ENCODE measurements around the gene ZBTB16.

DNA sequence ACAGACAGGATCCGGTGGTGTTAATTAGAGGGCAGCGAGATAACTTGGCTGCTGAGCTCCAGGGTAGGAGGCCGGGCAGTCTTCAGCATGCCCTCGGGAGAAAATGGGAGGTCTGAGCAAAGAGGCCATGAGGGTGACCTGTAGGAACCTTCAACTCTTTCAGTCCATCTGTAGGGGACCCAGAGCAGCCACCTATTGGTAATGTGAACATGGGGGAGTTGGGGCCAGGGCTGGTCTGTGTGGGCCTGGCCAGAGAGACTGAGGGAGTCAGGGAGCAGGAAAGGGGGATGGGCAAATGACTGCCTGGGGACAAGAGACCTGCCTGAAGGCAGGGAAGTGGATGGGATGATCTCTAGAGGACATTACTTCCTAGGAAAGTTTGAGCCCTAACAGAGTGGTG is 135.6 kb downstream of the ZBTB16 start:
- TF ChIP-seq, protein P1, sequence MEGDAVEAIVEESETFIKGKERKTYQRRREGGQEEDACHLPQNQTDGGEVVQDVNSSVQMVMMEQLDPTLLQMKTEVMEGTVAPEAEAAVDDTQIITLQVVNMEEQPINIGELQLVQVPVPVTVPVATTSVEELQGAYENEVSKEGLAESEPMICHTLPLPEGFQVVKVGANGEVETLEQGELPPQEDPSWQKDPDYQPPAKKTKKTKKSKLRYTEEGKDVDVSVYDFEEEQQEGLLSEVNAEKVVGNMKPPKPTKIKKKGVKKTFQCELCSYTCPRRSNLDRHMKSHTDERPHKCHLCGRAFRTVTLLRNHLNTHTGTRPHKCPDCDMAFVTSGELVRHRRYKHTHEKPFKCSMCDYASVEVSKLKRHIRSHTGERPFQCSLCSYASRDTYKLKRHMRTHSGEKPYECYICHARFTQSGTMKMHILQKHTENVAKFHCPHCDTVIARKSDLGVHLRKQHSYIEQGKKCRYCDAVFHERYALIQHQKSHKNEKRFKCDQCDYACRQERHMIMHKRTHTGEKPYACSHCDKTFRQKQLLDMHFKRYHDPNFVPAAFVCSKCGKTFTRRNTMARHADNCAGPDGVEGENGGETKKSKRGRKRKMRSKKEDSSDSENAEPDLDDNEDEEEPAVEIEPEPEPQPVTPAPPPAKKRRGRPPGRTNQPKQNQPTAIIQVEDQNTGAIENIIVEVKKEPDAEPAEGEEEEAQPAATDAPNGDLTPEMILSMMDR (conservative IDR thresholded peaks at IDR 0.05; ENCODE audit: low read depth in 2 of 2) = no peak
- TF ChIP-seq POLR2AphosphoS5 (IDR thresholded peaks at IDR 0.05; ENCODE audit: low read depth) (no peak), EZH2 (IDR thresholded peaks at IDR 0.05; ENCODE audit: low read depth, unreplicated experiment) (no peak), ZNF331 (CRISPR knock-in tag; IDR thresholded peaks at IDR 0.05; ENCODE audit: low read depth) (no peak), ZNF114 (CRISPR knock-in tag; IDR thresholded peaks at IDR 0.05) (no peak), EZH2phosphoT487 (IDR thresholded peaks at IDR 0.05; ENCODE audit: unreplicated experiment) (no peak)
- TF ChIP-seq, protein P2, sequence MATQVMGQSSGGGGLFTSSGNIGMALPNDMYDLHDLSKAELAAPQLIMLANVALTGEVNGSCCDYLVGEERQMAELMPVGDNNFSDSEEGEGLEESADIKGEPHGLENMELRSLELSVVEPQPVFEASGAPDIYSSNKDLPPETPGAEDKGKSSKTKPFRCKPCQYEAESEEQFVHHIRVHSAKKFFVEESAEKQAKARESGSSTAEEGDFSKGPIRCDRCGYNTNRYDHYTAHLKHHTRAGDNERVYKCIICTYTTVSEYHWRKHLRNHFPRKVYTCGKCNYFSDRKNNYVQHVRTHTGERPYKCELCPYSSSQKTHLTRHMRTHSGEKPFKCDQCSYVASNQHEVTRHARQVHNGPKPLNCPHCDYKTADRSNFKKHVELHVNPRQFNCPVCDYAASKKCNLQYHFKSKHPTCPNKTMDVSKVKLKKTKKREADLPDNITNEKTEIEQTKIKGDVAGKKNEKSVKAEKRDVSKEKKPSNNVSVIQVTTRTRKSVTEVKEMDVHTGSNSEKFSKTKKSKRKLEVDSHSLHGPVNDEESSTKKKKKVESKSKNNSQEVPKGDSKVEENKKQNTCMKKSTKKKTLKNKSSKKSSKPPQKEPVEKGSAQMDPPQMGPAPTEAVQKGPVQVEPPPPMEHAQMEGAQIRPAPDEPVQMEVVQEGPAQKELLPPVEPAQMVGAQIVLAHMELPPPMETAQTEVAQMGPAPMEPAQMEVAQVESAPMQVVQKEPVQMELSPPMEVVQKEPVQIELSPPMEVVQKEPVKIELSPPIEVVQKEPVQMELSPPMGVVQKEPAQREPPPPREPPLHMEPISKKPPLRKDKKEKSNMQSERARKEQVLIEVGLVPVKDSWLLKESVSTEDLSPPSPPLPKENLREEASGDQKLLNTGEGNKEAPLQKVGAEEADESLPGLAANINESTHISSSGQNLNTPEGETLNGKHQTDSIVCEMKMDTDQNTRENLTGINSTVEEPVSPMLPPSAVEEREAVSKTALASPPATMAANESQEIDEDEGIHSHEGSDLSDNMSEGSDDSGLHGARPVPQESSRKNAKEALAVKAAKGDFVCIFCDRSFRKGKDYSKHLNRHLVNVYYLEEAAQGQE (IDR thresholded peaks at IDR 0.05; ENCODE audit: unreplicated experiment) = no peak

Data from GM23338 (cell line).